GM23338 (cell line): ENCODE data around the gene TTC12. TPM values are rescaled to one million over a fixed set of nuclear protein-coding genes. Genes with fewer than 3 reads are reported as not detected.

ENCODE experiments used
- ATAC-seq: fragments of 200-7000 bp; cut with Tn5 transposase; 3 replicates; pipeline ENCODE4 v1.9.1; 2020
- DNase-seq: peaks from one replicate; pipeline ENCODE4 v3.0.0-alpha.2; 2015; ENCODE audit warnings: low spot score
- H2AFZ ChIP-seq: fragments of 200-600 bp; sonication (generic); 2 replicates; pipeline ENCODE4 v1.8.0; 2016; ENCODE audit warnings: antibody characterized with exemption, mild to moderate bottlenecking, moderate library complexity
- H3F3A ChIP-seq: fragments of 200-600 bp; sonication (generic); replicated peaks from 2 replicates; pipeline ENCODE4 v1.8.0; 2017; ENCODE audit warnings: antibody characterized with exemption, mixed run types, low read depth
- H3K27ac ChIP-seq: fragments of 200-600 bp; sonication (generic); 2 replicates; pipeline ENCODE4 v1.6.1; 2016; ENCODE audit warnings: low read depth
- H3K27me3 ChIP-seq: fragments of 200-600 bp; sonication (generic); 2 replicates; pipeline ENCODE4 v1.8.0; 2016; ENCODE audit warnings: mild to moderate bottlenecking, mixed run types, moderate library complexity; ENCODE audit not compliant: insufficient read depth
- H3K36me3 ChIP-seq: fragments of 200-600 bp; sonication (generic); 2 replicates; pipeline ENCODE4 v1.8.0; 2016; ENCODE audit warnings: mild to moderate bottlenecking; ENCODE audit not compliant: insufficient read depth
- H3K4me1 ChIP-seq: fragments of 200-600 bp; sonication (generic); 2 replicates; pipeline ENCODE4 v1.8.0; 2016; ENCODE audit warnings: mild to moderate bottlenecking, moderate library complexity; ENCODE audit not compliant: insufficient read depth
- H3K4me2 ChIP-seq: fragments of 200-600 bp; sonication (generic); 2 replicates; pipeline ENCODE4 v1.7.1; 2017; ENCODE audit warnings: mixed run types
- H3K4me3 ChIP-seq: fragments of 200-600 bp; sonication (generic); 2 replicates; pipeline ENCODE4 v1.6.1; 2016; ENCODE audit warnings: mixed run types
- H3K79me2 ChIP-seq: fragments of 200-600 bp; sonication (generic); replicated peaks from 2 replicates; pipeline ENCODE4 v1.8.0; 2017; ENCODE audit warnings: mild to moderate bottlenecking; ENCODE audit not compliant: insufficient read depth
- H3K9me2 ChIP-seq: fragments of 200-600 bp; sonication (generic); 2 replicates; pipeline ENCODE4 v1.8.0; 2017; ENCODE audit not compliant: insufficient read depth
- H4K20me1 ChIP-seq: fragments of 200-600 bp; sonication (generic); replicated peaks from 2 replicates; pipeline ENCODE4 v1.8.0; 2017; ENCODE audit warnings: mild to moderate bottlenecking; ENCODE audit not compliant: insufficient read depth
- H3K27ac Mint-ChIP-seq: 2 replicates; pipeline ENCODE4 v1.8.0; 2020; ENCODE audit warnings: inconsistent platforms, mild to moderate bottlenecking, moderate library complexity, mixed read lengths
- H3K27me3 Mint-ChIP-seq: 3 replicates; pipeline ENCODE4 v1.8.0; 2022; ENCODE audit warnings: low read depth, mild to moderate bottlenecking, moderate library complexity, mixed read lengths, inconsistent platforms; ENCODE audit not compliant: insufficient read depth, poor library complexity
- H3K36me3 Mint-ChIP-seq: 3 replicates; pipeline ENCODE4 v1.8.0; 2021; ENCODE audit warnings: low read depth, mild to moderate bottlenecking, inconsistent platforms, moderate library complexity, mixed read lengths
- H3K4me1 Mint-ChIP-seq: 3 replicates; pipeline ENCODE4 v1.8.0; 2020; ENCODE audit warnings: mild to moderate bottlenecking, inconsistent platforms, mixed read lengths
- H3K4me3 Mint-ChIP-seq: 3 replicates; pipeline ENCODE4 v1.8.0; 2021; ENCODE audit warnings: moderate library complexity, mild to moderate bottlenecking, inconsistent platforms, mixed read lengths
- H3K9me3 Mint-ChIP-seq: 3 replicates; pipeline ENCODE4 v1.8.0; 2020; ENCODE audit warnings: moderate library complexity, mild to moderate bottlenecking, inconsistent platforms, mixed read lengths
- CREB1 ChIP-seq: fragments of 250-450 bp; sonication (Bioruptor Pico); IDR thresholded peaks from 2 replicates; pipeline ENCODE4 v1.5.0; 2020; ENCODE audit warnings: low read depth, mild to moderate bottlenecking, moderate library complexity
- CTCF ChIP-seq, 2 experiments: fragments of 200-600 bp in 1 of 2; sonication (generic) in 1 of 2; conservative IDR thresholded peaks; 2 replicates each; pipeline versions ENCODE4 v1.5.1 to v1.6.1; 2016 to 2017; ENCODE audit warnings: antibody characterized with exemption in 2 of 2, low read depth in 2 of 2, mild to moderate bottlenecking in 2 of 2, moderate library complexity in 1 of 2
- EZH2 ChIP-seq: fragments of 200-600 bp; sonication (generic); IDR thresholded peaks from one replicate; pipeline ENCODE4 v1.8.0; 2017; ENCODE audit warnings: antibody characterized with exemption, mild to moderate bottlenecking, low read depth; ENCODE audit not compliant: unreplicated experiment
- EZH2phosphoT487 ChIP-seq: fragments of 200-600 bp; sonication (generic); IDR thresholded peaks from one replicate; pipeline ENCODE4 v1.8.1; 2018; ENCODE audit warnings: antibody characterized with exemption; ENCODE audit not compliant: unreplicated experiment
- JUNB ChIP-seq: IDR thresholded peaks from one replicate; pipeline ENCODE4 v1.6.1; 2016; ENCODE audit warnings: antibody characterized with exemption; ENCODE audit not compliant: unreplicated experiment
- NANOG ChIP-seq: IDR thresholded peaks from 2 replicates; pipeline ENCODE4 v1.6.1; 2016; ENCODE audit warnings: antibody characterized with exemption, borderline replicate concordance
- POLR2AphosphoS5 ChIP-seq: IDR thresholded peaks from 2 replicates; pipeline ENCODE4 v1.6.1; 2016; ENCODE audit warnings: antibody characterized with exemption, low read depth
- REST ChIP-seq: IDR thresholded peaks from one replicate; pipeline ENCODE4 v1.6.1; 2018; ENCODE audit warnings: antibody characterized with exemption; ENCODE audit not compliant: unreplicated experiment
- STAT1 ChIP-seq: IDR thresholded peaks from one replicate; pipeline ENCODE4 v1.6.1; 2016; ENCODE audit warnings: antibody characterized with exemption; ENCODE audit not compliant: unreplicated experiment
- ZNF114 ChIP-seq: fragments of 250-450 bp; sonication (Bioruptor Pico); IDR thresholded peaks from 2 replicates; pipeline ENCODE4 v1.5.0; 2020; ENCODE audit warnings: mild to moderate bottlenecking, moderate library complexity
- ZNF331 ChIP-seq: fragments of 250-450 bp; sonication (Bioruptor Pico); IDR thresholded peaks from 2 replicates; pipeline ENCODE4 v1.5.0; 2020; ENCODE audit warnings: low read depth, mild to moderate bottlenecking, moderate library complexity
- ZNF462 ChIP-seq: fragments of 250-450 bp; sonication (Bioruptor Pico); IDR thresholded peaks from 2 replicates; pipeline ENCODE4 v1.5.0; 2020; ENCODE audit warnings: mild to moderate bottlenecking, moderate library complexity
- polyA plus RNA-seq: library from polyadenylated mRNA; unstranded; fragments of >200 nt; fragmentation: Nextera tagmentation; extraction: Ambion mirVana; gene quantifications from 2 replicates; pipeline ENCODE4 v1.2.1, GENCODE V29; 2016
- total RNA-seq: library from RNA; depleted of rRNA; stranded (reverse); fragments of >200 nt; shearing (Covaris generic); gene quantifications from 2 replicates; pipeline ENCODE4 v1.2.3, GENCODE V29; 2014

Gene TTC12
- total and polyA plus RNA-seq, 2 experiments from 2014 or later = 3.4 to 12.5 TPM

DNA sequence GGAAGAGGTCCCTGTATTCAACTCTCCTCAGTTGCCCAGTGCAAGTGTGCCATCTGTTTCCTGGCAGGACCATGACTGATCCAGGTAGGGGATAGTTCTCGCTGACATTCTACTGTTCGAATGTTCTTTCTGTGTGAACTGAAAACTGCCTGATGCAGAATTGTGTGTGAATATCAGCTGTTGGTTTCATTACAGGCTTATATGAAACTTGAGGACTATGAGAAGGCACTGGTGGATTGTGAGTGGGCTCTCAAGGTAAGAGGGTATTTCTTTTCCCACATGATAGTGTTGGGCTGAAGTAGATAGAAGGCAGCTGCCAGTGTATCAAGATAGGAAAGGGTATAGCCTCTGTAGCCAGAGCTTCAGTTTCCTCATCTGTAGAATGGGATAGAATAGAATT is 15.3 kb downstream of the TTC12 start (continued):
- TF ChIP-seq CTCF (conservative IDR thresholded peaks at IDR 0.05; ENCODE audit: low read depth in 2 of 2) (no peak), STAT1 (no peak), JUNB (no peak), ZNF331 (CRISPR knock-in tag) (no peak), NANOG (no peak)

- Histone ChIP-seq H3K4me2 (no peak overlapping the region), H3K27me3 (no peaks in the 10 kb centered on the region), H3F3A (no peaks in the 10 kb centered on the region), H3K9me2 (no peaks in the 10 kb centered on the region), H3K27ac (no peak overlapping the region), H2AFZ (no peak overlapping the region), H3K36me3 (no peaks in the 10 kb centered on the region), H4K20me1 (no peaks in the 10 kb centered on the region), H3K4me3 (no peak overlapping the region), H3K4me1 (no peaks in the 10 kb centered on the region), H3K79me2 (no peaks in the 10 kb centered on the region)
- no peaks in the 10 kb centered on the region for H3K36me3 Mint-ChIP-seq
- H3K4me3 Mint-ChIP-seq = no peak overlapping the region
- H3K9me3 Mint-ChIP-seq = no peaks in the 10 kb centered on the region
- peaks cover 5% of the 10 kb centered on the region; the same call in 2 of the 3 replicates for H3K4me1 Mint-ChIP-seq
- ATAC-seq (no peak), DNase-seq (no peak)
- no peak overlapping the region for H3K27ac Mint-ChIP-seq
- no peaks in the 10 kb centered on the region for H3K27me3 Mint-ChIP-seq
- TF ChIP-seq CREB1 (no peak), ZNF462 (CRISPR knock-in tag) (no peak), EZH2phosphoT487 (no peak), STAT1 (no peak), REST (no peak), NANOG (no peak), EZH2 (no peak), POLR2AphosphoS5 (no peak), ZNF114 (CRISPR knock-in tag) (no peak), ZNF331 (CRISPR knock-in tag) (no peak), JUNB (no peak)
Observed at GRCh38 chr11:113331441-113331840, 17.1 kb downstream of the TTC12 start.
